OCI-LY3 (cell line): ENCODE measurements around the gene SRP9.
"Not testable (repeated sequence)": the region's sequence is repeated elsewhere in the genome, so short reads cannot be mapped to it uniquely, and the experiment has no call there.

Experiments used
- H2AFZ ChIP-seq: fragments of 200-600, 300-600 bp; shearing (Covaris generic); 2 replicates; pipeline ENCODE4 v1.6.0; 2014; ENCODE audit warnings: antibody characterized with exemption, low read depth, low read length
- H3K27ac ChIP-seq: fragments of 200-600, 300-600 bp; sonication (generic); 2 replicates; pipeline ENCODE4 v1.5.1; 2014; ENCODE audit warnings: mild to moderate bottlenecking, low read length, moderate library complexity, mixed read lengths
- H3K27me3 ChIP-seq: fragments of 200-600, 300-600 bp; sonication (generic); 2 replicates; pipeline ENCODE4 v1.6.1; 2014; ENCODE audit warnings: low read depth, low read length, mixed read lengths
- H3K36me3 ChIP-seq: fragments of 200-600, 300-600 bp; sonication (generic); replicated peaks from 2 replicates; pipeline ENCODE3; 2014; ENCODE audit warnings: low read depth, low read length, mixed read lengths
- H3K4me1 ChIP-seq: fragments of 300-600, 200-600 bp; sonication (generic); 2 replicates; pipeline ENCODE4 v1.6.1; 2014; ENCODE audit warnings: low read length, mixed read lengths
- H3K4me2 ChIP-seq: fragments of 200-600, 300-600 bp; sonication (generic); 2 replicates; pipeline ENCODE4 v1.6.1; 2014; ENCODE audit warnings: low read length, mixed read lengths
- H3K4me3 ChIP-seq: fragments of 300-600, 200-600 bp; sonication (generic); 2 replicates; pipeline ENCODE4 v1.5.1; 2014; ENCODE audit warnings: antibody characterized with exemption, mild to moderate bottlenecking, low read length, moderate library complexity
- H3K79me2 ChIP-seq: fragments of 300-600, 200-600 bp; shearing (Covaris generic); 2 replicates; pipeline ENCODE4 v1.6.1; 2014; ENCODE audit warnings: mild to moderate bottlenecking, low read length, mixed read lengths
- H3K9ac ChIP-seq: fragments of 300-600, 200-600 bp; shearing (Covaris generic); 2 replicates; pipeline ENCODE4 v1.6.0; 2014; ENCODE audit warnings: mild to moderate bottlenecking, low read length, moderate library complexity
- H3K9me3 ChIP-seq: fragments of 200-600, 300-600 bp; shearing (Covaris generic); 2 replicates; pipeline ENCODE4 v1.6.1; 2014; ENCODE audit warnings: low read length, mixed read lengths; ENCODE audit not compliant: insufficient read depth
- H4K20me1 ChIP-seq: fragments of 200-600, 300-600 bp; sonication (generic); 2 replicates; pipeline ENCODE4 v1.6.1; 2016; ENCODE audit warnings: low read length, mixed read lengths; ENCODE audit not compliant: insufficient read depth
- EZH2phosphoT487 ChIP-seq: fragments of 200-600 bp; shearing (Covaris generic); IDR thresholded peaks from 2 replicates; pipeline ENCODE4 v1.6.1; 2018; ENCODE audit warnings: antibody characterized with exemption, mixed run types, low read depth
- TF ChIP-seq, protein P1 (sequence below): fragments of 200-600, 300-600 bp; sonication (generic); IDR thresholded peaks from 2 replicates; pipeline ENCODE4 v1.5.1; 2014; ENCODE audit warnings: antibody characterized with exemption, low read length, low read depth

SRP9 gene

GRCh38 chr1:225830841-225831240, 53.2 kb downstream of the SRP9 start:
- TF ChIP-seq, protein P1, sequence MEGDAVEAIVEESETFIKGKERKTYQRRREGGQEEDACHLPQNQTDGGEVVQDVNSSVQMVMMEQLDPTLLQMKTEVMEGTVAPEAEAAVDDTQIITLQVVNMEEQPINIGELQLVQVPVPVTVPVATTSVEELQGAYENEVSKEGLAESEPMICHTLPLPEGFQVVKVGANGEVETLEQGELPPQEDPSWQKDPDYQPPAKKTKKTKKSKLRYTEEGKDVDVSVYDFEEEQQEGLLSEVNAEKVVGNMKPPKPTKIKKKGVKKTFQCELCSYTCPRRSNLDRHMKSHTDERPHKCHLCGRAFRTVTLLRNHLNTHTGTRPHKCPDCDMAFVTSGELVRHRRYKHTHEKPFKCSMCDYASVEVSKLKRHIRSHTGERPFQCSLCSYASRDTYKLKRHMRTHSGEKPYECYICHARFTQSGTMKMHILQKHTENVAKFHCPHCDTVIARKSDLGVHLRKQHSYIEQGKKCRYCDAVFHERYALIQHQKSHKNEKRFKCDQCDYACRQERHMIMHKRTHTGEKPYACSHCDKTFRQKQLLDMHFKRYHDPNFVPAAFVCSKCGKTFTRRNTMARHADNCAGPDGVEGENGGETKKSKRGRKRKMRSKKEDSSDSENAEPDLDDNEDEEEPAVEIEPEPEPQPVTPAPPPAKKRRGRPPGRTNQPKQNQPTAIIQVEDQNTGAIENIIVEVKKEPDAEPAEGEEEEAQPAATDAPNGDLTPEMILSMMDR, result no peak
- no peak for TF ChIP-seq EZH2phosphoT487

DNA sequence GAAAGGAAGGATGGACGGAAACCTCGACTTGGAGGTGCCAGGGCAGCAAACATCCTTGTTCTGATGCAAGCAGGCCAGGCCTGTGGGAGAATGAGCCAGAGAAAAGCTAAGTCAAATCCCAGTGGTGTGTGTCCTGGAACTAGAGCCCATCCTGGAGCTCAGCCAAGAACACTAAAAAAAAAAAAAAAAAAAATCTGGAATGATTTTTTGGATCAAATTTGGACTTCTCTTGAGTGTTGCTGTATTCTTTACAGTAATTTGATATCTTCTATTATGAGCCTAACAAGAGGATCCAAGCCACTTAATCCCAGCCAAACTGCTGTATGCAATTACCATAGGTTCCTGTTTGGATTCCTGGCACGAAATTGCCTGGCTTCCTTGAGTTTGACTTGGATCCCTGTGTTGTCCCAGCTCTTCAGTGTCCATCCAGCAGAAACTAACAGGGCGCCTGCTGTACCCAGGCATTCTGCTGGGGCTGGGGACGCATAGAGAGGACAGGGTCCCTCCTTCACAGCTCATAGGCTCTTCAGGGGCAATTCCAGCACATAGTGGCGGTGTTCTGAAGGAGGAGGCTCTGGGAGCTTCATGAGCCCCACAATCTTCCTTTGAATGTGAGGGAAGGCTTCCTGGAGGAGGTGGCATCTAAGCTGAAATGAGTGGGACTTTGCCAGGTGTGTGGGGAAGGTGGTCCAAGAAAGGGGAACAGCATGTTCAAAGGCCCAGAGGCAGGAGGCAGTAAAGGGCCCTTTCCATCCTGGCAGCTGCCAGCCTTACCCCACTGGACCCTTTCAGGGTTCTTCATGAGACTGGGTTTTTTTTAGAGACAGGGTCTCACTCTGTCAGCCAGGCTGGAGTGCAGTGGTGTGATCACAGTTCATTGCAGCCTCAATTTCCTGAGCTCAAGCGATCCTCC, 57.0 kb downstream of the SRP9 start:
- no peak overlapping the region for H3K9ac ChIP-seq
- H3K4me1 ChIP-seq, result no peaks in the 10 kb centered on the region
- H3K4me2 ChIP-seq, result no peak overlapping the region
- no peak for TF ChIP-seq EZH2phosphoT487
- TF ChIP-seq, protein P1, result no peak
- H4K20me1 ChIP-seq, result no peaks in the 10 kb centered on the region
- H3K79me2 ChIP-seq, result no peaks in the 10 kb centered on the region
- H2AFZ ChIP-seq, result no peak overlapping the region
- H3K27me3 ChIP-seq, result no peaks in the 10 kb centered on the region
- H3K9me3 ChIP-seq, result no peaks in the 10 kb centered on the region
- no peaks in the 10 kb centered on the region for H3K36me3 ChIP-seq
- no peak overlapping the region for H3K4me3 ChIP-seq
- no peak overlapping the region for H3K27ac ChIP-seq

More at GRCh38 chr1:225830841-225831240, 53.2 kb downstream of the SRP9 start:
- Histone ChIP-seq H3K4me2 (no peak overlapping the region), H3K36me3 (no peaks in the 10 kb centered on the region), H2AFZ (no peak overlapping the region), H3K4me1 (no peaks in the 10 kb centered on the region), H3K4me3 (no peak overlapping the region), H3K79me2 (no peaks in the 10 kb centered on the region), H3K9ac (no peak overlapping the region), H4K20me1 (no peaks in the 10 kb centered on the region), H3K27ac (no peak overlapping the region), H3K9me3 (no peaks in the 10 kb centered on the region), H3K27me3 (no peaks in the 10 kb centered on the region)

- Histone ChIP-seq H3K27me3 (no peaks in the 10 kb centered on the region), H3K4me1 (no peaks in the 10 kb centered on the region), H3K27ac (no peak overlapping the region), H2AFZ (no peak overlapping the region), H3K4me3 (no peak overlapping the region), H3K9ac (no peak overlapping the region), H3K79me2 (no peaks in the 10 kb centered on the region), H3K9me3 (no peaks in the 10 kb centered on the region), H4K20me1 (no peaks in the 10 kb centered on the region), H3K4me2 (no peak overlapping the region), H3K36me3 (no peaks in the 10 kb centered on the region)
- TF ChIP-seq EZH2phosphoT487, result no peak
- TF ChIP-seq, protein P1, result no peak
These were observed 58.2 kb downstream of the SRP9 start for GRCh38 chr1:225835856-225836255.

DNA sequence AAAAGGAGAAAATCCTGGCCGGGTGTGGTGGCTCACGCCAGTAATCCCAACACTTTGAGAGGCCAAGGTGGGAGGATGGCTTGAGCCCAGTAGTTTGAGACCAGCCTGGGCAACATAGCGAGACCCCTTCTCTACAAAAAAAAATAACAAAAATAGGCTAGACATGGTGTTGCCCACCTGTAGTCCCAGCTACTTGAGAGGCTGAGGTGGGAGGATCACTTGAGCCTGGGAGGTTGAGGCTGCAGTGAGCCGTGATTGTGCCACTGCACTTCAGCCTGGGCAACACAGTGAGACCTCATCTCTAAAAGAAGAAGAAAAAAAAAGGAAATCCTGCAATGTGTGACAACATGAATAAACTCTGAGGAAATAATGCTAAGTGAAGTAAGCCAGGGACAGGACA, 58.7 kb downstream of the SRP9 start:
- not testable (repeated sequence) for H2AFZ ChIP-seq, H3K4me2 ChIP-seq, H3K27ac ChIP-seq, H3K36me3 ChIP-seq, H3K79me2 ChIP-seq, H3K9ac ChIP-seq, H3K27me3 ChIP-seq, H3K4me3 ChIP-seq, H4K20me1 ChIP-seq, H3K4me1 ChIP-seq, H3K9me3 ChIP-seq
